Activated naive CD4-positive, alpha-beta T cell treated with anti-CD3 and anti-CD28 coated beads for 36 hours (primary cell): ENCODE measurements around the gene EFTUD2. TPM values are rescaled to one million over a fixed set of nuclear protein-coding genes. Genes with fewer than 3 reads are reported as not detected.

Experiments used
- CTCF ChIA-PET: fragments of 350-600 bp; sonication (Branson Sonifier 250); formaldehyde crosslinking; loops from one replicate; lab custom pipeline; 2021; ENCODE audit warnings: antibody characterized with exemption; lab: Charles Lee
- DNase-seq: peaks from one replicate; pipeline ENCODE4 v3.0.0-alpha.2; 2020
- H3K27ac Mint-ChIP-seq: one replicate; pipeline ENCODE4 v1.8.0; 2021; ENCODE audit warnings: mild to moderate bottlenecking, mixed read lengths
- H3K27me3 Mint-ChIP-seq: one replicate; pipeline ENCODE4 v1.8.0; 2021; ENCODE audit warnings: low read depth, mixed read lengths
- H3K36me3 Mint-ChIP-seq: one replicate; pipeline ENCODE4 v1.8.0; 2021; ENCODE audit warnings: low read depth, mixed read lengths
- H3K4me1 Mint-ChIP-seq: one replicate; pipeline ENCODE4 v1.8.0; 2021; ENCODE audit warnings: low read depth, mixed read lengths
- H3K4me3 Mint-ChIP-seq: one replicate; pipeline ENCODE4 v1.8.0; 2021; ENCODE audit warnings: mild to moderate bottlenecking, moderate library complexity, mixed read lengths
- H3K9me3 Mint-ChIP-seq: one replicate; pipeline ENCODE4 v1.8.0; 2021; ENCODE audit warnings: mixed read lengths
- intact Hi-C: fragments of 100-400 bp; cut with micrococcal nuclease; formaldehyde crosslinking; loops from one replicate; pipeline ENCODE4 v1.15.1; 2023
- total RNA-seq, 2 experiments: library from RNA; stranded (reverse); gene quantifications; one replicate each; pipeline ENCODE4 v1.2.3, GENCODE V29; 2021

EFTUD2 gene
- total RNA-seq, 2 experiments from 2014 or later = 170 to 176 TPM

DNA sequence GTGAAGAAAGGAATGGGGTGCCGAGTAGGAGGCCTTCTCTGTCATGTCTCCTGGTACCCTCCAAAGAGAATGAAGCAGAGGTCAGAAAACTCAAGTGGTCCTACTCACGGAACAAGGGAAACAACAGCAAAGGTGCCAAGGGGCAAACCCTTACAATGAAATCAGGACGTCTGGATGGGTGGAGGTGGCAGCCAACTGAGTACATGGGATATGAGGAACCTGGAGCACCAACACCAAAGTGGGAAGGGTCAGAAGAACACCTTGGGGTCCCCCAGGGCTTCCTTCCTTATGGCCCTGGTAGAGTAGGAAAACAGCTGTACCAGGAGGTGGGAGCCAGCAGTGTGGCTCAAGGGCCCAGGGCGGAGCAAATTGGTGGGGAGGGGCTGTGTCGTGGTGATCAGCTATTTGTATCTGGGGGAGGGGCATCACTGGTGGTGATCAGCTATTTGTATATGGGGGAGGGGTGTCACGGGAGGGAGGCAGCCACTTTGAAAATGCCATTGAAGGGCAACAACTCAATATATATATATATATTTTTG, 50.9 kb downstream of the EFTUD2 start:
- H3K27me3 Mint-ChIP-seq = no peaks in the 10 kb centered on the region
- H3K36me3 Mint-ChIP-seq = peaks cover 13% of the 10 kb centered on the region
- intact Hi-C loops = no loop called here
- H3K27ac Mint-ChIP-seq = no peak overlapping the region
- no peaks in the 10 kb centered on the region for H3K4me1 Mint-ChIP-seq
- no peak for DNase-seq
- H3K4me3 Mint-ChIP-seq = no peak overlapping the region
- CTCF ChIA-PET = interaction anchor here (1.1 to 1.5 kb wide), 3 partner anchors 18 to 73 kb away, joined by 3 to 4 read pairs (median 3); partner anchors contain the start of gene GJC1
- H3K9me3 Mint-ChIP-seq = no peaks in the 10 kb centered on the region

DNA sequence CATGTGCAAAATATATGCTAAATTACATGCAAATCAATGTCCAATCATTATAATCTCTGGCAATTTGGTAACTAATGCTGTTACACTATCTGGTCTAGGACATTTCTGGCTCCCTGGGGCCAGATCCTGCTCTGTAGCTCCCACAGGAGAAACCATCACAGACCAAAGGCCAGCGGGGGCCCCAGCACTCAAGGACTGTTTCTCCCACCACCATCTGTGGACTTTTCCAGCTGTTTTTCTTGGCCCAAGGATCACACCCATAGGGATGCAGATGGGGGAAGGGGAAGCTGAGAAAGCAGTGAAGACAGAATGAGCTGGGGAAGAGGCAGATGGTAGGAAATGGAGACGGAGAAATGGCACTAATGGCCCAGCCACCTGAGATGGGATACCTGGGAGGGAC, 51.7 kb downstream of the EFTUD2 start, which contains the start of gene HIGD1B:
TSS of gene HIGD1B (plus strand) at position 298 of the 400 bp plus-strand sequence. CDS start 270 bp downstream, outside the sequence.
- no peaks in the 10 kb centered on the region for H3K4me1 Mint-ChIP-seq
- H3K36me3 Mint-ChIP-seq = peaks cover 13% of the 10 kb centered on the region
- no peaks in the 10 kb centered on the region for H3K9me3 Mint-ChIP-seq
- intact Hi-C loops = no loop called here
- no peaks in the 10 kb centered on the region for H3K27me3 Mint-ChIP-seq
- CTCF ChIA-PET = interaction anchor here (0.5 to 0.6 kb wide), 3 partner anchors 16 to 402 kb away, joined by 3 to 4 read pairs (median 3); no protein-coding TSS in a partner anchor
- no peak within 1 kb of the TSS for H3K4me3 Mint-ChIP-seq
- H3K27ac Mint-ChIP-seq = no peak within 1 kb of the TSS
- DNase-seq = no peak

DNA sequence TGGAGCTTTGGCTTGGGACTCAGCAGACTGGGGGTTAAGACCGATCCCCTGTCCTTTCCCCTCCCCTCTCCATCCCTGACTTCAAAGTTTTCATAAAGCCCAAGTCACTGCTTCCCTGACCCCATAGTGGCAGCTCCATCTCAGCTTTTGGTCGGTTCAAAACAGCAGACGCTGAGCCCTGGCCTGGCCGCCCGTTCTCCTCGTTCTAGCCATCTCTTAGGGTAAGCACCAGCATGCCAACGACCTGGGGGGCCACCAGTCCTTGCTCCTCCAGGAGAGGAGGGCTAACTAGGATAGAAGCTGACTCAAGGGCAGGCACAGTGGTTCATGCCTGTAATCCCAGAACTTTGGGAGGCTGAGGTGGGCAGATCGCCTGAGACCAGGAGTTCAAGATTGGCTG, 53.0 kb downstream of the EFTUD2 start:
- no peak overlapping the region for H3K4me3 Mint-ChIP-seq
- H3K9me3 Mint-ChIP-seq = no peaks in the 10 kb centered on the region
- H3K27me3 Mint-ChIP-seq = no peaks in the 10 kb centered on the region
- intact Hi-C loops = no loop called here
- CTCF ChIA-PET = interaction anchor here (0.6 kb wide), 1 partner anchor 287 kb away, joined by 3 read pairs; no protein-coding TSS in a partner anchor
- DNase-seq = no peak
- peaks cover under 1% of the 10 kb centered on the region for H3K4me1 Mint-ChIP-seq
- no peak overlapping the region for H3K27ac Mint-ChIP-seq
- peaks cover 8% of the 10 kb centered on the region for H3K36me3 Mint-ChIP-seq

DNA sequence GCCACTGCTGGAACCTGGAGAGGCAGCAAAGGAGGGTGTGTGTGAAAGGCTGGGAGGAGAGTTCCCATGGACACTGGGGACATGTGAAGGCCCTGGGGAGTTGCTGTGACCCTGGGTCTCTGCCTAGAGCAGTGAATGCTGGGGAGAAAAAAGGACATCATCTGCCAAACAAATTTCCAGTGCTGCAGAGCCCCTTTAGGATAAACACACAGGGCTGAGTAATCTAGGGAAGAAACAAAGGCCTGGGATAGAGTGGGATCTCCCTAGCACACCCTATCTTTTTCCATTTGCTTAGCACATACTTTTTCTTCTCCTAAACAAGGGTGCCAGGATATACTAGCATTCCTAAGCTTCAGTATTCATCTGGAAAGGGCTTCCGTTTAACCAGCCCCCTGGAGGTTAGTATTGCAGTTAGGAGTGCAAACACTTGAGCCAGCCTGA, 54.8 kb downstream of the EFTUD2 start:
- H3K4me3 Mint-ChIP-seq = no peak overlapping the region
- H3K27me3 Mint-ChIP-seq = no peaks in the 10 kb centered on the region
- intact Hi-C loops = no loop called here
- H3K4me1 Mint-ChIP-seq = peaks cover 7% of the 10 kb centered on the region
- H3K36me3 Mint-ChIP-seq = no peaks in the 10 kb centered on the region
- no peaks in the 10 kb centered on the region for H3K9me3 Mint-ChIP-seq
- no peak overlapping the region for H3K27ac Mint-ChIP-seq
- CTCF ChIA-PET = interaction anchor here (1.2 to 1.4 kb wide), 2 partner anchors 65 to 234 kb away, joined by 3 to 4 read pairs; no protein-coding TSS in a partner anchor
- DNase-seq = no peak

DNA sequence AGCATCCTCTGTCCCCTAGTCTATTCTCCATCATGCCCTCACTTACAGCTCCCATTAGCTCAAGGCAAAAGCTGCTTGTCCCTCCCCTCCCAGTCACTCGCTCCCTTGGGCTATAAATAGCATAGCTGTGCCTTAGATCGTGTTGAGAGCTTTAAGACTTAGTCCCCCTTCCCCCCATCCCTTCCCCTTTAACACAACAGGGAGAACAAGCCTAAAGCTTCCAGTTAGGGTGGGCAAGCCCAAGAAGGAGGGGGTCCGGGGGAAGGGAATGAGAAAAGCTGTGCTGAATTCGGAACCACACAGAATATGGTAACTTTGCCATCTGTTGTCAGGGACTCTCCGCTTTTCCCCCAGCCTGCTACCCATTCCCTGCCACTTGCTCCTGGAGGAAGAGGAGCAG, 56.5 kb downstream of the EFTUD2 start:
- intact Hi-C loops = no loop called here
- DNase-seq = no peak
- CTCF ChIA-PET = no interaction called here
- H3K4me3 Mint-ChIP-seq = no peak overlapping the region
- H3K9me3 Mint-ChIP-seq = no peaks in the 10 kb centered on the region
- no peaks in the 10 kb centered on the region for H3K27me3 Mint-ChIP-seq
- no peaks in the 10 kb centered on the region for H3K36me3 Mint-ChIP-seq
- no peak overlapping the region for H3K27ac Mint-ChIP-seq
- peaks cover 7% of the 10 kb centered on the region for H3K4me1 Mint-ChIP-seq

DNA sequence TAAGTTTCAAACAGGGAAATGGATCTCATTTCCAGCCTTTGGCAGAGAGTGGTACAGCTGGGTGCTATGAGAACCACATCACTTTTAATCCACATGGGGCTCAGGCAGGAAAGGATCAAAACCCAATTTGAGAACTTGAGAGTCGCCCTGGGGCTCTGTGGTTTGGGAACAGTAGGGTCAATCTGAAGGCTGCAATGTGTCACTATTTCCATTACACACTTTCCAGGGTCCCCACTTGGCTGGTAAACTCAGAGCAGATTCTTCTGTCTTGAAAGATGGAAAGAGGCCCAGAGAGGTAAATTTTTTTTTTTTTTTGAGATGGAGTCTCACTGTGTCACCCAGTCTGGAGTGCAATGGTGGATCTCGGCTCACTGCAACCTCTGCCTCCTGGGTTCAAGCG, 58.3 kb downstream of the EFTUD2 start:
- Mint-ChIP-seq H3K27me3 (no peaks in the 10 kb centered on the region), H3K4me1 (peaks cover 7% of the 10 kb centered on the region), H3K9me3 (no peaks in the 10 kb centered on the region), H3K27ac (no peak overlapping the region), H3K36me3 (no peaks in the 10 kb centered on the region), H3K4me3 (no peak overlapping the region)
- CTCF ChIA-PET = no interaction called here
- DNase-seq = peak; percentile 13
- intact Hi-C loops = no loop called here

DNA sequence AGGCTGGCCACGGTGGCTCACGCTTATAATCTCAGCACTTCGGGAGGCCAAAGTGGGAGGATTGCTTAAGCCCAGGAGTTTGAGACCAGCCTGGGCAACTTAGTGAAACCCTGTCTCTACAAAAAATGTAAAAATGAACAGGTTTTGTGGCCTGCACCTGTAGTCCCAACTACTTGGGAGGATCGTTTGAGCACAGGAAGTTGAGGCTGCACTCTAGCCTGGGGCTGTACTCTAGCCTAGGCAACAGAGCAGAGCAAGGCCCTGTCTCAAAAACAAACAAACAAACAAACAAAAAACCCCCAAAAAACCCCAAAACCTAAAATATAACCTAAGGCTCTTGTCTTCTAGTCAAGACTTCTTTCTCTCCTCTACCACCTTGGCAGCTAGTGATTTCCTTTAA, 59.0 kb downstream of the EFTUD2 start:
- H3K27ac Mint-ChIP-seq = no peak overlapping the region
- no peaks in the 10 kb centered on the region for H3K27me3 Mint-ChIP-seq
- peaks cover 7% of the 10 kb centered on the region for H3K4me1 Mint-ChIP-seq
- H3K4me3 Mint-ChIP-seq = no peak overlapping the region
- DNase-seq = no peak
- no peaks in the 10 kb centered on the region for H3K36me3 Mint-ChIP-seq
- H3K9me3 Mint-ChIP-seq = no peaks in the 10 kb centered on the region
- CTCF ChIA-PET = no interaction called here
- intact Hi-C loops = no loop called here

- H3K4me3 Mint-ChIP-seq = no peak overlapping the region
Measured at GRCh38 chr17:44837196-44837595, 62.0 kb downstream of the EFTUD2 start.

DNA sequence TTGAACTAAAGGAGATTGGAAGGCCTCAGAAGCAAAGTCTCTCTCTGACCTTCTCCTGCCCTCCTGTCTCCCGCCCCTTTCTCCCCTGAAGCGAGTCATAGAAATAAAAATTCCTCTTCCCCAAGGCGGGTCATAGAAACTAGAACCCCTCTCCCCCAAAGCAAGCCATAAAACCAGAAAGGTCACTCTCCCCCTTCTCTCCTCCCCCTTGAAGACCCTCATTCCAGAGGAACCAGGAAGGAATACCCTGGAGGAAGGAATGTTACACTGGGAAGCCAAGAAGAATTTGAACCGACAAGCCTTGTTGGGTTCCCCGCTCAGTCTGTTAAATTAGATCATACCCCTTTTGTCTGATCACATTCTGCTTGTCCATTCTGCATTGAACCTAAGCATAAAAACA, 66.4 kb downstream of the EFTUD2 start:
- Mint-ChIP-seq H3K4me3 (no peak overlapping the region), H3K36me3 (no peaks in the 10 kb centered on the region), H3K9me3 (no peaks in the 10 kb centered on the region), H3K27me3 (peaks cover 27% of the 10 kb centered on the region), H3K4me1 (peaks cover 10% of the 10 kb centered on the region), H3K27ac (no peak overlapping the region)
- DNase-seq = no peak
- intact Hi-C loops = no loop called here
- CTCF ChIA-PET = interaction anchor here (1.4 kb wide), 1 partner anchor 54 kb away, joined by 3 read pairs; no protein-coding TSS in a partner anchor

More at GRCh38 chr17:44837196-44837595, 62.0 kb downstream of the EFTUD2 start:
- Mint-ChIP-seq H3K27ac (no peak overlapping the region), H3K4me1 (peaks cover 7% of the 10 kb centered on the region), H3K36me3 (no peaks in the 10 kb centered on the region), H3K9me3 (no peaks in the 10 kb centered on the region), H3K27me3 (peaks cover 5% of the 10 kb centered on the region)
- CTCF ChIA-PET = interaction anchor here (0.5 to 1.1 kb wide), 3 partner anchors 13 to 140 kb away, joined by 3 read pairs; no protein-coding TSS in a partner anchor
- intact Hi-C loops = no loop called here
- DNase-seq = no peak

DNA sequence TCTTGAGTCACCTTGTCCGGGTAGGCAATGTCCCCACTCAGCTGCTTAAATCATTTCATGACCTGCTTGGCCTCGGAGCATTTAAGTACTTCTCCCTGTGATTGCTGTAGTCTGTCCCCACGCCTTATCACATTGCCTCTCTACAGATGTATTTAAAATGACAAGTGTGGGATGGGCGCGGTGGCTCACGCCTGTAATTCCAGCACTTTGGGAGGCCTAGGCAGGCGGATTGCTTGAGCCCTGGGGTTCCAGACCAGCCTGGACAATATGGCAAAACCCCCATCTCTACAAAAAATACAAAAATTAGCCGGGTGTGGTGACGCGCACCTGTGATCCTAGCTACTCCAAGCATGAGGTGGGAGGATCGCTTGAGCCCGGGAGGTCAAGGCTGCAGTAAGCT, 67.9 kb downstream of the EFTUD2 start:
- CTCF ChIA-PET = interaction anchor here (1.4 kb wide), 1 partner anchor 52 kb away, joined by 3 read pairs; no protein-coding TSS in a partner anchor
- Mint-ChIP-seq H3K36me3 (no peaks in the 10 kb centered on the region), H3K4me1 (peaks cover 10% of the 10 kb centered on the region), H3K4me3 (no peak overlapping the region), H3K27ac (no peak overlapping the region), H3K9me3 (no peaks in the 10 kb centered on the region), H3K27me3 (peaks cover 38% of the 10 kb centered on the region)
- intact Hi-C loops = loop anchor here (1.0 kb wide), 1 partner anchor 52 kb away; no protein-coding TSS in a partner anchor
- no peak for DNase-seq

GRCh38 chr17:44830359-44831288, 68.6 kb downstream of the EFTUD2 start:
- Mint-ChIP-seq H3K27ac (no peak overlapping the region), H3K4me1 (peaks cover 10% of the 10 kb centered on the region), H3K9me3 (no peaks in the 10 kb centered on the region), H3K27me3 (peaks cover 38% of the 10 kb centered on the region), H3K4me3 (peak overlapping the region; percentile 68), H3K36me3 (no peaks in the 10 kb centered on the region)
- CTCF ChIA-PET = interaction anchor here (0.9 to 1.4 kb wide), 2 partner anchors 18 to 51 kb away, joined by 3 read pairs; no protein-coding TSS in a partner anchor
- peak; percentile 10 for DNase-seq
- intact Hi-C loops = loop anchor here (1.0 kb wide), 1 partner anchor 51 kb away; no protein-coding TSS in a partner anchor
